Osteocyte (in vitro differentiated cells): ENCODE results near the gene TSPYL1. TPM values are rescaled to one million over a fixed set of nuclear protein-coding genes. Genes with fewer than 3 reads are reported as not detected.

Source experiments
- DNase-seq: peaks from one replicate; pipeline ENCODE4 v3.0.0; 2021; ENCODE audit warnings: mixed read lengths; ENCODE audit not compliant: unreplicated experiment; ENCODE audit errors: extremely low spot score
- H3K27ac Mint-ChIP-seq: one replicate; pipeline ENCODE4 v1.8.0; 2021; ENCODE audit warnings: mild to moderate bottlenecking, mixed read lengths; ENCODE audit not compliant: unreplicated experiment
- H3K27me3 Mint-ChIP-seq: one replicate; pipeline ENCODE4 v1.8.0; 2021; ENCODE audit warnings: mixed read lengths; ENCODE audit not compliant: unreplicated experiment
- H3K36me3 Mint-ChIP-seq: one replicate; pipeline ENCODE4 v1.8.0; 2021; ENCODE audit warnings: mixed read lengths; ENCODE audit not compliant: unreplicated experiment
- H3K4me1 Mint-ChIP-seq: one replicate; pipeline ENCODE4 v1.8.0; 2021; ENCODE audit warnings: mixed read lengths; ENCODE audit not compliant: unreplicated experiment
- H3K4me3 Mint-ChIP-seq: one replicate; pipeline ENCODE4 v1.8.0; 2021; ENCODE audit warnings: mild to moderate bottlenecking, moderate library complexity, mixed read lengths; ENCODE audit not compliant: unreplicated experiment
- H3K9me3 Mint-ChIP-seq: one replicate; pipeline ENCODE4 v1.8.0; 2021; ENCODE audit warnings: mixed read lengths; ENCODE audit not compliant: unreplicated experiment
- CTCF ChIP-seq: fragments of 200-600 bp; sonication (generic); IDR thresholded peaks from 2 replicates; pipeline ENCODE4 v1.5.0; 2021; ENCODE audit warnings: antibody characterized with exemption, mild to moderate bottlenecking, moderate library complexity
- total RNA-seq: library from RNA; stranded (reverse); gene quantifications from 2 replicates; pipeline ENCODE4 v1.2.1, GENCODE V29; 2021

Gene TSPYL1
- total RNA-seq, 1 donor from 2014 or later, result 65.3 TPM

DNA sequence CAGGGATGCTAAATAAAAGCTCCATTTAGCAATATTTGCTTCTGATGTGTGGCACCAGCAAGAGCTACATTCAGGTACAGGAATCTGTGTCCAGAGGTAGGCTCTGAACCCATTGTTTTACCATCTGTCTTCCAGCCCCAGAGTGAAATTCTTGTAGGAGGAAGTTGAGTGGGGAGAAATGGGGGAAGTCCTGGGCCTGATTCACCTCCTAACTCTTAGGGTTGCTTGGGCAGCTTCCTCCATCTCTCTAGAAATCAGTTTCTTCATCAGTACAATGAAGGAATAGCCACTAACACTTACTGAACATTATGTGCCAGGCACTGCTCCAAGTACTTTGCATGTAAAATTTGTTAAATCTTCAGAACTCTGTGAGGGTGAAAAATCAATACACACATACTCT lies 35.1 kb upstream of the TSPYL1 start:
- no peak for DNase-seq
- H3K36me3 Mint-ChIP-seq, result no peaks in the 10 kb centered on the region
- TF ChIP-seq CTCF, result no peak
- H3K9me3 Mint-ChIP-seq, result no peaks in the 10 kb centered on the region
- H3K27ac Mint-ChIP-seq, result no peak overlapping the region
- no peak overlapping the region for H3K4me3 Mint-ChIP-seq
- H3K27me3 Mint-ChIP-seq, result no peaks in the 10 kb centered on the region
- H3K4me1 Mint-ChIP-seq, result peaks cover 10% of the 10 kb centered on the region

DNA sequence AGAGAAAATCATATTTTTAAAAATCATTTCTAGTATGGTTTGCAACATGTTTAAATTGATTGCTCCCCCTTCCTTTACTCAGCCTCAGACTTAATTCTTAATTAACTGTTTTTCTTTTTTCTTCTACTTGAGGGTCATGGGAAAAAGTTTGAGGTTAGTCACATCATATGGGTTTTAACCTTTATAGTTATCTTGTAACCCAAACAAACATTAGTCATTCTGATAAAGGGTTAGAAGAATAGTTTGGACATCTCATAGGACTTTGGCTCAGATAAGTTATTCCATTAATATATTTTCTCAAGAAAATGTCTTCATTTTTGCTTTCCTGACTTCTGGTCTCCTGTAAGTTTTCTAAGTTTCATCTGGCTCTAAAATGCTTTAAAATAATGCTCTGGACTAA lies 34.5 kb upstream of the TSPYL1 start:
- Mint-ChIP-seq H3K4me3 (no peak overlapping the region), H3K9me3 (no peaks in the 10 kb centered on the region), H3K4me1 (peaks cover 10% of the 10 kb centered on the region), H3K36me3 (no peaks in the 10 kb centered on the region), H3K27me3 (no peaks in the 10 kb centered on the region), H3K27ac (no peak overlapping the region)
- TF ChIP-seq CTCF, result no peak
- DNase-seq, result no peak

- Mint-ChIP-seq H3K27me3 (no peaks in the 10 kb centered on the region), H3K9me3 (no peaks in the 10 kb centered on the region), H3K4me1 (peaks cover 10% of the 10 kb centered on the region), H3K4me3 (no peak overlapping the region), H3K36me3 (no peaks in the 10 kb centered on the region), H3K27ac (no peak overlapping the region)
- TF ChIP-seq CTCF, result no peak
- DNase-seq, result no peak
Observed at GRCh38 chr6:116313101-116313776, 33.5 kb upstream of the TSPYL1 start.

DNA sequence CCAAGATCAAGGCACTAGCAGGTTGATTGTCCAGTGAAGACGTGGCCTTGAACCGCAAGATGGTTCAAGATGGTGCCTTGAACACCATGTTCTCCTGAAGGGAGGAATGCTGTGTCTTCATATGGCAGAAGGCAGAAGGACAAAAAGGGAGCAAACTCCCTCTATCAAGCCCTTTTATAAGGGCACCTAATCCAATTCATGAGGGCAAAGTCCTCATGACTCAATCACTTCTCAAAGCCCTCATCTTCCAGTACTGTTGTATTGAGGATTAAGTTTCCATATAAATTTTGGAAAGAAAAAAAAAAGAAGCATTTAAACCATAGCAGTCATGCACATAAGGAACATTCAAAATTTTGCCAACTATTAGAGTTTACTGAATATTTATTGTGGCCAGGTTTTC lies 29.9 kb upstream of the TSPYL1 start:
- Mint-ChIP-seq H3K4me1 (peaks cover 10% of the 10 kb centered on the region), H3K27me3 (no peaks in the 10 kb centered on the region), H3K4me3 (no peak overlapping the region), H3K9me3 (no peaks in the 10 kb centered on the region), H3K27ac (no peak overlapping the region), H3K36me3 (peaks cover 5% of the 10 kb centered on the region)
- DNase-seq, result no peak
- TF ChIP-seq CTCF, result no peak

DNA sequence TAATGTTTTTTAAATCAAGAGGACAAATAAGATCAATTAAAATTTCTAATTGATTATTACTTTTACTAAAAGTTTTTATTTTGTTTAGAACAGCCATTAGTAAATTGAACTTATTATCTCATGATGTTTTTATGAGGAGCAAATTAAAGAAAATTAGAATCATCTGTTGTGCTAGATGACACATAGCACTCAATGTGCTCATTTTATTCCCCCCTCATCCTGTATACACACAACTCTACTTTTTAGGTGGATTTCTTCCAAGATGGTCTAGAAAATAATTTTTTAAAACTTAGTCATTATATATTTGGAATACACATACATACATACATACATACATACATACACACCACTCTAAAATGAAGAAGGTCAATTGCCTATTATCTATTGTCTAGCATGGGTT lies 29.3 kb upstream of the TSPYL1 start:
- H3K27me3 Mint-ChIP-seq, result no peaks in the 10 kb centered on the region
- H3K27ac Mint-ChIP-seq, result no peak overlapping the region
- H3K4me3 Mint-ChIP-seq, result no peak overlapping the region
- no peak for TF ChIP-seq CTCF
- no peaks in the 10 kb centered on the region for H3K9me3 Mint-ChIP-seq
- DNase-seq, result no peak
- peaks cover 5% of the 10 kb centered on the region for H3K36me3 Mint-ChIP-seq
- H3K4me1 Mint-ChIP-seq, result peaks cover 10% of the 10 kb centered on the region
